ENCODE measurements around the gene CLMN.

- no peak for TF ChIP-seq POLR2A (IDR thresholded peaks at IDR 0.05)
- no peak for TF ChIP-seq CTCF (IDR thresholded peaks at IDR 0.05)
Measured at GRCh38 chr14:95320955-95321600, 1.4 kb upstream of the CLMN start.

Measured in vagina (tissue), 2 donors.